A549 (cell line): ENCODE data around the gene ATF2. TPM values are rescaled to one million over a fixed set of nuclear protein-coding genes. Genes with fewer than 3 reads are reported as not detected.

Experiments
- ATAC-seq, 2 experiments: fragments of 200-7000 bp in 1 of 2; fragments of >200 bp in 1 of 2; cut with Nextera tagmentation in 1 of 2; cut with Tn5 transposase in 1 of 2; 3 replicates each; pipeline versions ENCODE4 v1.8.0 to v1.9.1; 2018 to 2020; ENCODE audit warnings: mild to moderate bottlenecking in 1 of 2, moderate library complexity in 1 of 2
- CTCF ChIA-PET: fragments of 300-600 bp; sonication (Branson Sonifier 250); formaldehyde crosslinking; extraction: SDS; loops from one replicate; lab custom pipeline; 2021; ENCODE audit warnings: antibody characterized with exemption, inconsistent platforms; lab: Yijun Ruan, JAX
- POLR2A ChIA-PET: fragments of 350-600 bp; formaldehyde crosslinking; extraction: SDS; loops from one replicate; lab custom pipeline; 2021; ENCODE audit warnings: antibody characterized with exemption, inconsistent platforms; lab: Yijun Ruan, JAX
- DNase-seq, 2 experiments: peaks; one replicate each; pipeline versions ENCODE4 v3.0.0 to v3.0.0-alpha.2; 2011 to 2016; ENCODE audit warnings: low read depth in 1 of 2, low spot score in 1 of 2
- FAIRE-seq: peaks from 2 replicates; lab custom pipeline; 2011; peaks lifted over from hg19 to GRCh38; lab: Jason Lieb, UNC
- H3K27ac ChIP-seq, 2 experiments: fragments of >200 bp; sonication (Bioruptor Twin); formaldehyde crosslinking; 3 replicates each; pipeline ENCODE4 v1.5.1; 2016 to 2017
- H3K4me1 ChIP-seq: fragments of >200 bp; sonication (Bioruptor Twin); formaldehyde crosslinking; 3 replicates; pipeline ENCODE4 v1.6.1; 2016
- H3K4me2 ChIP-seq: fragments of >200 bp; sonication (Bioruptor Twin); formaldehyde crosslinking; 3 replicates; pipeline ENCODE4 v1.6.1; 2016
- H3K4me3 ChIP-seq: fragments of >200 bp; sonication (Bioruptor Twin); formaldehyde crosslinking; 3 replicates; pipeline ENCODE4 v1.5.1; 2016
- H3K9me3 ChIP-seq: fragments of >200 bp; sonication (Bioruptor Twin); formaldehyde crosslinking; 3 replicates; pipeline ENCODE4 v1.6.1; 2016
- BHLHE40 ChIP-seq: IDR thresholded peaks from 2 replicates; pipeline ENCODE4 v1.6.1; 2012; ENCODE audit warnings: low read depth, low read length, inconsistent platforms
- CBX2 ChIP-seq: fragments of 200-600 bp; sonication (generic); IDR thresholded peaks from 2 replicates; pipeline ENCODE4 v1.6.1; 2016; ENCODE audit warnings: low read depth, mild to moderate bottlenecking, borderline replicate concordance
- CBX8 ChIP-seq: fragments of 200-600 bp; sonication (generic); IDR thresholded peaks from 2 replicates; pipeline ENCODE4 v1.6.1; 2016
- EHF ChIP-seq: fragments of 250-450 bp; sonication (Bioruptor Pico); IDR thresholded peaks from 2 replicates; pipeline ENCODE4 v1.5.0; 2020; ENCODE audit warnings: mild to moderate bottlenecking
- EP300 ChIP-seq, 2 experiments: fragments of >200 bp; sonication (Bioruptor Twin); formaldehyde crosslinking; IDR thresholded peaks; 2 replicates in 1 of 2; 3 replicates in 1 of 2; pipeline ENCODE4 v1.6.1; 2016 to 2017
- ESRRA ChIP-seq: fragments of 150-350 bp; IDR thresholded peaks from 2 replicates; pipeline ENCODE4 v1.6.1; 2014; ENCODE audit warnings: mild to moderate bottlenecking, low read length, borderline replicate concordance
- FOSB ChIP-seq: fragments of 250-450 bp; sonication (Bioruptor Pico); IDR thresholded peaks from 2 replicates; pipeline ENCODE4 v1.5.0; 2020; ENCODE audit warnings: mild to moderate bottlenecking, moderate library complexity
- FOXS1 ChIP-seq: fragments of 250-450 bp; sonication (Bioruptor Pico); IDR thresholded peaks from 2 replicates; pipeline ENCODE4 v1.5.0; 2020; ENCODE audit warnings: mild to moderate bottlenecking, moderate library complexity
- GATA3 ChIP-seq: IDR thresholded peaks from 2 replicates; pipeline ENCODE4 v1.6.1; 2012; ENCODE audit warnings: borderline replicate concordance
- HES2 ChIP-seq: fragments of >200 bp; sonication (Bioruptor Twin); formaldehyde crosslinking; IDR thresholded peaks from 2 replicates; pipeline ENCODE4 v1.6.1; 2016
- HOXA7 ChIP-seq: fragments of 250-450 bp; sonication (Bioruptor Pico); IDR thresholded peaks from 2 replicates; pipeline ENCODE4 v1.5.0; 2020; ENCODE audit warnings: mild to moderate bottlenecking, moderate library complexity
- HOXB5 ChIP-seq: fragments of 250-450 bp; sonication (Bioruptor Pico); IDR thresholded peaks from 2 replicates; pipeline ENCODE4 v1.5.0; 2020; ENCODE audit warnings: mild to moderate bottlenecking, moderate library complexity
- KDM1A ChIP-seq: fragments of 200-600 bp; sonication (generic); IDR thresholded peaks from 2 replicates; pipeline ENCODE4 v1.6.1; 2016; ENCODE audit warnings: low read depth, mild to moderate bottlenecking
- NPAS2 ChIP-seq: fragments of 250-450 bp; sonication (Bioruptor Pico); IDR thresholded peaks from 2 replicates; pipeline ENCODE4 v1.8.0; 2022; ENCODE audit warnings: mild to moderate bottlenecking, moderate library complexity, borderline replicate concordance
- NR3C1 ChIP-seq: fragments of >200 bp; sonication (Bioruptor Twin); formaldehyde crosslinking; IDR thresholded peaks from 3 replicates; pipeline ENCODE4 v1.6.1; 2017
- PHF8 ChIP-seq: fragments of 200-600 bp; sonication (generic); IDR thresholded peaks from 2 replicates; pipeline ENCODE4 v1.6.1; 2016; ENCODE audit warnings: low read depth, mild to moderate bottlenecking, antibody characterized with exemption, moderate library complexity, borderline replicate concordance
- POLR2A ChIP-seq: IDR thresholded peaks from 2 replicates; pipeline ENCODE4 v1.6.1; 2012; ENCODE audit warnings: mild to moderate bottlenecking, low read length
- POLR2AphosphoS2 ChIP-seq: conservative IDR thresholded peaks from 2 replicates; pipeline ENCODE4 v1.6.1; 2012; ENCODE audit warnings: low read length, improper control_type of control experiment, inconsistent platforms
- RAD21 ChIP-seq, 2 experiments: fragments of >200 bp in 1 of 2; sonication (Bioruptor Twin) in 1 of 2; formaldehyde crosslinking in 1 of 2; IDR thresholded peaks in 1 of 2; conservative IDR thresholded peaks in 1 of 2; 2 replicates in 1 of 2; 3 replicates in 1 of 2; pipeline ENCODE4 v1.6.1; 2012 to 2018; ENCODE audit warnings: inconsistent platforms in 1 of 2
- RCOR1 ChIP-seq: fragments of 150-350 bp; IDR thresholded peaks from 2 replicates; pipeline ENCODE4 v1.6.1; 2014; ENCODE audit warnings: antibody characterized with exemption, low read length, low read depth
- RFX5 ChIP-seq: fragments of 450-650 bp; IDR thresholded peaks from 2 replicates; pipeline ENCODE4 v1.7.1; 2014; ENCODE audit warnings: antibody characterized with exemption, mild to moderate bottlenecking, moderate library complexity
- RNF2 ChIP-seq: fragments of 200-600 bp; sonication (generic); IDR thresholded peaks from 2 replicates; pipeline ENCODE4 v1.6.1; 2016; ENCODE audit warnings: low read depth, mild to moderate bottlenecking, antibody characterized with exemption, moderate library complexity, borderline replicate concordance
- SMC3 ChIP-seq: fragments of >200 bp; sonication (Bioruptor Twin); formaldehyde crosslinking; IDR thresholded peaks from 3 replicates; pipeline ENCODE4 v1.6.1; 2018; ENCODE audit warnings: inconsistent platforms
- SREBF2 ChIP-seq: fragments of 450-650 bp; IDR thresholded peaks from 2 replicates; pipeline ENCODE4 v1.6.1; 2014; ENCODE audit warnings: mild to moderate bottlenecking, moderate library complexity
- TFCP2L1 ChIP-seq: fragments of 250-450 bp; sonication (Bioruptor Pico); IDR thresholded peaks from 2 replicates; pipeline ENCODE4 v1.5.0; 2021; ENCODE audit warnings: mild to moderate bottlenecking
- ZC3H11A ChIP-seq: fragments of 450-650 bp; IDR thresholded peaks from 2 replicates; pipeline ENCODE4 v1.6.1; 2014; ENCODE audit warnings: antibody characterized with exemption, mild to moderate bottlenecking
- WGBS: methylation state at CpG from one replicate; pipeline ENCODE4 v1.1.6; 2017; ENCODE audit errors: missing lambda C conversion rate; 5-methylcytosine and 5-hydroxymethylcytosine counted together
- polyA plus RNA-seq, 4 experiments: library from polyadenylated mRNA; depleted of rRNA in 3 of 4; stranded (reverse); fragments of >200 nt; fragmentation: RNase III in 1 of 4; extraction: RNeasy Plus Mini Kit Qiagen cat#74134 plus additional on column Dnase treatment in 1 of 4; gene quantifications; 2 replicates in 3 of 4; 3 replicates in 1 of 4; pipeline ENCODE4 v1.2.3, GENCODE V29; 2011 to 2017
- TF ChIP-seq, protein P1 (sequence below): fragments of >200 bp; sonication (Bioruptor Twin); formaldehyde crosslinking; IDR thresholded peaks from 3 replicates; pipeline ENCODE4 v1.5.1; 2016
- TF ChIP-seq, protein P2 (sequence below): IDR thresholded peaks from 2 replicates; pipeline ENCODE4 v1.6.1; 2012; ENCODE audit warnings: low read depth, borderline replicate concordance
- TF ChIP-seq, protein P3 (sequence below): fragments of 200-600 bp; sonication (generic); IDR thresholded peaks from 2 replicates; pipeline ENCODE4 v1.6.1; 2016; ENCODE audit warnings: antibody characterized with exemption, mild to moderate bottlenecking, moderate library complexity

The ATF2 gene
- polyA plus RNA-seq, 2 of the 4 experiments (the other 2 are of a cell fraction) = 18.9 to 67.4 TPM

DNA sequence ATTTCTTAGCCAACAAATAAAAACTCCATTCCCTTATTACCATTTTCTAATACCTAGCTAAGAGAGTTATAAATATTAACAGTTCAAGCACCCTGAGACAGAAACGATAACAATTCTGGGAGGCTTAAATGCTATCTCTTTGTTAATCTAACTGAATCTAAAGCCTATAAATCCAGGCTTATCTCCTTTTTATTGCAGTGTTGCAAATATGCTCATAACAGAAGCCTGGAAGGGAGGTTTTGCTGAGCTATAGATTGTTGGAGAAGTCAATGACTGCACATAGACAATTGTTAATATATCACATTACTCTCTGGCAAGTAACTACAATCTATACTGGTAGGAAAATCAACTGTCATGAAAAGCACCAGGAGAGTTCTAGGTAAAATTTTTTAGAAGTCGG, 30.2 kb downstream of the ATF2 start:
- 89% methylated on average over 2 of the region's 2 CpGs for WGBS
- DNase-seq (no peak), ATAC-seq (no peak), FAIRE-seq (no peak)
- Histone ChIP-seq H3K4me1 (no peaks in the 10 kb centered on the region), H3K9me3 (no peaks in the 10 kb centered on the region), H3K4me2 (no peak overlapping the region)
- POLR2A ChIA-PET = no interaction called here
- TF ChIP-seq NR3C1 = no peak
- TF ChIP-seq POLR2AphosphoS2 = no peak
- TF ChIP-seq GATA3 = no peak
- no peak for TF ChIP-seq HOXA7 (CRISPR knock-in tag)
- TF ChIP-seq, protein P1, sequence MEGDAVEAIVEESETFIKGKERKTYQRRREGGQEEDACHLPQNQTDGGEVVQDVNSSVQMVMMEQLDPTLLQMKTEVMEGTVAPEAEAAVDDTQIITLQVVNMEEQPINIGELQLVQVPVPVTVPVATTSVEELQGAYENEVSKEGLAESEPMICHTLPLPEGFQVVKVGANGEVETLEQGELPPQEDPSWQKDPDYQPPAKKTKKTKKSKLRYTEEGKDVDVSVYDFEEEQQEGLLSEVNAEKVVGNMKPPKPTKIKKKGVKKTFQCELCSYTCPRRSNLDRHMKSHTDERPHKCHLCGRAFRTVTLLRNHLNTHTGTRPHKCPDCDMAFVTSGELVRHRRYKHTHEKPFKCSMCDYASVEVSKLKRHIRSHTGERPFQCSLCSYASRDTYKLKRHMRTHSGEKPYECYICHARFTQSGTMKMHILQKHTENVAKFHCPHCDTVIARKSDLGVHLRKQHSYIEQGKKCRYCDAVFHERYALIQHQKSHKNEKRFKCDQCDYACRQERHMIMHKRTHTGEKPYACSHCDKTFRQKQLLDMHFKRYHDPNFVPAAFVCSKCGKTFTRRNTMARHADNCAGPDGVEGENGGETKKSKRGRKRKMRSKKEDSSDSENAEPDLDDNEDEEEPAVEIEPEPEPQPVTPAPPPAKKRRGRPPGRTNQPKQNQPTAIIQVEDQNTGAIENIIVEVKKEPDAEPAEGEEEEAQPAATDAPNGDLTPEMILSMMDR = no peak
- TF ChIP-seq RFX5 = no peak
- no peak for TF ChIP-seq FOXS1
- no peak for TF ChIP-seq RCOR1
- no peak for TF ChIP-seq SREBF2
- TF ChIP-seq FOSB (CRISPR knock-in tag) = no peak
- TF ChIP-seq SMC3 = no peak
- TF ChIP-seq ESRRA = no peak
- no peak for TF ChIP-seq EHF (CRISPR knock-in tag)
- TF ChIP-seq CBX8 = no peak
- TF ChIP-seq HOXB5 (CRISPR knock-in tag) = no peak
- TF ChIP-seq BHLHE40 = no peak
- no peak for TF ChIP-seq RNF2
- TF ChIP-seq, protein P2, sequence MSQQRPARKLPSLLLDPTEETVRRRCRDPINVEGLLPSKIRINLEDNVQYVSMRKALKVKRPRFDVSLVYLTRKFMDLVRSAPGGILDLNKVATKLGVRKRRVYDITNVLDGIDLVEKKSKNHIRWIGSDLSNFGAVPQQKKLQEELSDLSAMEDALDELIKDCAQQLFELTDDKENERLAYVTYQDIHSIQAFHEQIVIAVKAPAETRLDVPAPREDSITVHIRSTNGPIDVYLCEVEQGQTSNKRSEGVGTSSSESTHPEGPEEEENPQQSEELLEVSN = no peak
- no peak for TF ChIP-seq POLR2A
- TF ChIP-seq, all 56 proteins: peak for 0
- Histone ChIP-seq H3K4me3 (no peak overlapping the region), H3K27ac (no peak overlapping the region)
- CTCF ChIA-PET = interaction anchor here (0.9 to 2.3 kb wide), 5 partner anchors 12 to 107 kb away, joined by 3 to 8 read pairs (median 4); no protein-coding TSS in a partner anchor

- Histone ChIP-seq H3K9me3 (no peaks in the 10 kb centered on the region), H3K27ac (no peak overlapping the region), H3K4me2 (no peak overlapping the region), H3K4me1 (no peaks in the 10 kb centered on the region), H3K4me3 (no peak overlapping the region)
- no peak for FAIRE-seq
- ChIA-PET POLR2A (no interaction called here), CTCF (interaction anchor here (2.3 kb wide), 1 partner anchor 25 kb away, joined by 8 read pairs; no protein-coding TSS in a partner anchor)
- ATAC-seq = no peak
- TF ChIP-seq EP300 (IDR thresholded peaks at IDR 0.05) (no peak), ZC3H11A (no peak), RNF2 (no peak), POLR2AphosphoS2 (no peak), HES2 (no peak), BHLHE40 (no peak), RAD21 (conservative IDR thresholded peaks at IDR 0.05 in 1 of 2, IDR thresholded peaks at IDR 0.05 in 1 of 2) (no peak), NPAS2 (CRISPR knock-in tag) (no peak), HOXB5 (CRISPR knock-in tag) (no peak), NR3C1 (no peak), PHF8 (no peak), CBX2 (no peak), TFCP2L1 (no peak), FOXS1 (no peak), KDM1A (no peak), ESRRA (no peak)
- TF ChIP-seq, protein P1 = no peak
- TF ChIP-seq, protein P3, sequence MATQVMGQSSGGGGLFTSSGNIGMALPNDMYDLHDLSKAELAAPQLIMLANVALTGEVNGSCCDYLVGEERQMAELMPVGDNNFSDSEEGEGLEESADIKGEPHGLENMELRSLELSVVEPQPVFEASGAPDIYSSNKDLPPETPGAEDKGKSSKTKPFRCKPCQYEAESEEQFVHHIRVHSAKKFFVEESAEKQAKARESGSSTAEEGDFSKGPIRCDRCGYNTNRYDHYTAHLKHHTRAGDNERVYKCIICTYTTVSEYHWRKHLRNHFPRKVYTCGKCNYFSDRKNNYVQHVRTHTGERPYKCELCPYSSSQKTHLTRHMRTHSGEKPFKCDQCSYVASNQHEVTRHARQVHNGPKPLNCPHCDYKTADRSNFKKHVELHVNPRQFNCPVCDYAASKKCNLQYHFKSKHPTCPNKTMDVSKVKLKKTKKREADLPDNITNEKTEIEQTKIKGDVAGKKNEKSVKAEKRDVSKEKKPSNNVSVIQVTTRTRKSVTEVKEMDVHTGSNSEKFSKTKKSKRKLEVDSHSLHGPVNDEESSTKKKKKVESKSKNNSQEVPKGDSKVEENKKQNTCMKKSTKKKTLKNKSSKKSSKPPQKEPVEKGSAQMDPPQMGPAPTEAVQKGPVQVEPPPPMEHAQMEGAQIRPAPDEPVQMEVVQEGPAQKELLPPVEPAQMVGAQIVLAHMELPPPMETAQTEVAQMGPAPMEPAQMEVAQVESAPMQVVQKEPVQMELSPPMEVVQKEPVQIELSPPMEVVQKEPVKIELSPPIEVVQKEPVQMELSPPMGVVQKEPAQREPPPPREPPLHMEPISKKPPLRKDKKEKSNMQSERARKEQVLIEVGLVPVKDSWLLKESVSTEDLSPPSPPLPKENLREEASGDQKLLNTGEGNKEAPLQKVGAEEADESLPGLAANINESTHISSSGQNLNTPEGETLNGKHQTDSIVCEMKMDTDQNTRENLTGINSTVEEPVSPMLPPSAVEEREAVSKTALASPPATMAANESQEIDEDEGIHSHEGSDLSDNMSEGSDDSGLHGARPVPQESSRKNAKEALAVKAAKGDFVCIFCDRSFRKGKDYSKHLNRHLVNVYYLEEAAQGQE = no peak
- DNase-seq = no peak
Observed at GRCh38 chr2:175136334-175137215, 31.4 kb downstream of the ATF2 start.
